Upper lobe of left lung (tissue), 6 donors: Measurements from ENCODE around the gene TLR3. TPM values are rescaled to one million over a fixed set of nuclear protein-coding genes. Genes with fewer than 3 reads are reported as not detected.
A peak's percentile ranks its signal among the peaks of the same experiment; 100 is the strongest.

Experiments
- ATAC-seq, 2 donors: fragments of 200-7000 bp; cut with Tn5 transposase; one replicate each; pipeline ENCODE4 v1.9.1; 2022; ENCODE audit warnings: mild to moderate bottlenecking in 2 of 2, moderate library complexity in 2 of 2; ENCODE audit not compliant: low FRiP score in 2 of 2
- DNase-seq, 2 donors: peaks; one replicate each; pipeline ENCODE4 v3.0.0-alpha.2; 2019 to 2020
- H3K27ac ChIP-seq, 4 donors: fragments of 200-600 bp; sonication (generic); one replicate each; pipeline ENCODE4 v1.5.1; 2016 to 2019
- H3K27me3 ChIP-seq, 4 donors: fragments of 200-600 bp; sonication (generic); one replicate each; pipeline ENCODE4 v1.5.1; 2017 to 2019
- H3K36me3 ChIP-seq, 4 donors: fragments of 200-600 bp; sonication (generic); one replicate each; pipeline ENCODE4 v1.5.1; 2016 to 2019
- H3K4me1 ChIP-seq, 4 donors: fragments of 200-600 bp; sonication (generic); one replicate each; pipeline ENCODE4 v1.5.1; 2018 to 2019
- H3K4me3 ChIP-seq, 4 donors: fragments of 200-600 bp; sonication (generic); one replicate each; pipeline ENCODE4 v1.5.1; 2017 to 2019; ENCODE audit warnings: mild to moderate bottlenecking in 2 of 4, moderate library complexity in 1 of 4
- H3K9me3 ChIP-seq, 4 donors: fragments of 200-600 bp; sonication (generic); one replicate each; pipeline ENCODE4 v1.5.1; 2018 to 2019
- EP300 ChIP-seq, 4 donors: sonication (generic); formaldehyde crosslinking; IDR thresholded peaks; one replicate each; pipeline ENCODE4 v1.5.1; 2017; ENCODE audit warnings: antibody characterized with exemption in 4 of 4, control low read depth in 2 of 4
- POLR2A ChIP-seq, 4 donors: fragments of 450-650 bp; IDR thresholded peaks; one replicate each; pipeline ENCODE4 v1.5.1; 2016 to 2017; ENCODE audit warnings: antibody characterized with exemption in 4 of 4, mild to moderate bottlenecking in 2 of 4
- POLR2AphosphoS5 ChIP-seq, 2 donors: sonication (generic); formaldehyde crosslinking; IDR thresholded peaks; one replicate each; pipeline ENCODE4 v1.5.1; 2017; ENCODE audit warnings: antibody characterized with exemption in 2 of 2
- WGBS, 2 donors: methylation state at CpG; one replicate each; pipeline ENCODE4 v1.1.5; 2017 to 2018; 5-methylcytosine and 5-hydroxymethylcytosine counted together
- small RNA-seq, 4 donors: library from RNA; depleted of rRNA; stranded (forward); fragments of <200 nt; gene quantifications; one replicate each; pipeline ENCODE3, GENCODE V24; 2016
- total RNA-seq, 6 donors: library from RNA; depleted of rRNA in 4 of 6; stranded (reverse); fragments of >200 nt in 4 of 6; gene quantifications; one replicate each; pipeline versions ENCODE4 v1.1.0 to v1.2.1, GENCODE V29; 2016 to 2021
- TF ChIP-seq, protein P1 (sequence below), 6 experiments: fragments of 450-650 bp in 4 of 6; fragments of 200-600 bp in 2 of 6; sonication (generic) in 2 of 6; IDR thresholded peaks; one replicate each; pipeline ENCODE4 v1.5.1; 2016 to 2019; ENCODE audit warnings: antibody characterized with exemption in 6 of 6
- donor health status: DM: no; HTN: no; CAD: no; lungs with moderate emphysema.
- donor health status: DM: no; HTN: yes; CAD: no; lungs with severe emphysema.

Gene TLR3
- total RNA-seq, 6 donors from 2014 or later: 1.9 to 20.0 (median 14.4) TPM

- WGBS, 2 donors: 65 to 69% methylated on average over 6 of the region's 6 CpGs
- no peaks in the 10 kb centered on the region for H3K36me3 ChIP-seq
- no peaks in the 10 kb centered on the region for H3K9me3 ChIP-seq
- no peak for DNase-seq
- H3K4me3 ChIP-seq: peak overlapping the region in 1 of 4 donors; percentile 23
- no peaks in the 10 kb centered on the region for H3K27me3 ChIP-seq
- TF ChIP-seq POLR2A (IDR thresholded peaks at IDR 0.05) (no peak), EP300 (IDR thresholded peaks at IDR 0.05) (no peak), POLR2AphosphoS5 (IDR thresholded peaks at IDR 0.05) (no peak)
- TF ChIP-seq, protein P1, sequence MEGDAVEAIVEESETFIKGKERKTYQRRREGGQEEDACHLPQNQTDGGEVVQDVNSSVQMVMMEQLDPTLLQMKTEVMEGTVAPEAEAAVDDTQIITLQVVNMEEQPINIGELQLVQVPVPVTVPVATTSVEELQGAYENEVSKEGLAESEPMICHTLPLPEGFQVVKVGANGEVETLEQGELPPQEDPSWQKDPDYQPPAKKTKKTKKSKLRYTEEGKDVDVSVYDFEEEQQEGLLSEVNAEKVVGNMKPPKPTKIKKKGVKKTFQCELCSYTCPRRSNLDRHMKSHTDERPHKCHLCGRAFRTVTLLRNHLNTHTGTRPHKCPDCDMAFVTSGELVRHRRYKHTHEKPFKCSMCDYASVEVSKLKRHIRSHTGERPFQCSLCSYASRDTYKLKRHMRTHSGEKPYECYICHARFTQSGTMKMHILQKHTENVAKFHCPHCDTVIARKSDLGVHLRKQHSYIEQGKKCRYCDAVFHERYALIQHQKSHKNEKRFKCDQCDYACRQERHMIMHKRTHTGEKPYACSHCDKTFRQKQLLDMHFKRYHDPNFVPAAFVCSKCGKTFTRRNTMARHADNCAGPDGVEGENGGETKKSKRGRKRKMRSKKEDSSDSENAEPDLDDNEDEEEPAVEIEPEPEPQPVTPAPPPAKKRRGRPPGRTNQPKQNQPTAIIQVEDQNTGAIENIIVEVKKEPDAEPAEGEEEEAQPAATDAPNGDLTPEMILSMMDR (IDR thresholded peaks at IDR 0.05): peak in 5 of 6 experiments; percentile 51 to 72 (median 62)
- peaks cover 0 to 6% (median 0%) of the 10 kb centered on the region in 4 donors for H3K4me1 ChIP-seq
- H3K27ac ChIP-seq: no peak overlapping the region
- ATAC-seq: peak in 1 of 2 donors; percentile 71
Observed at GRCh38 chr4:186137196-186137794, 68.3 kb downstream of the TLR3 start.

Small RNA genes within 50 kb of the gene (small RNA-seq; reads per million reads assigned to genes)
- gene RF00322 (0 reads per million in 4 donors), gene RNU4-64P (0 reads per million in 4 donors)

Other genes with a start within 250 kb of the TLR3 start
- gene FAM149A, start 35.5 kb downstream of the TLR3 start, total RNA-seq: 10 to 100 TPM; 11.0 to 43.5 (median 19.2) TPM
- 10 to 100 TPM; 30.7 to 44.7 (median 33.1) TPM for gene CYP4V2, start 122.4 kb downstream of the TLR3 start, total RNA-seq
- 1 to 10 TPM in 2 of 6 donors, under 1 TPM in 3, not detected in 1; 0.40 to 4.7 (median 0.89) TPM for gene KLKB1, start 158.4 kb downstream of the TLR3 start, total RNA-seq
- gene F11, start 197.0 kb downstream of the TLR3 start, total RNA-seq: 10 to 100 TPM in 1 of 6 donors, 1 to 10 TPM in 5; 5.6 to 39.8 (median 7.3) TPM